K562 (cell line): Measurements from ENCODE around the gene GOLGA5. TPM values are rescaled to one million over a fixed set of nuclear protein-coding genes. Genes with fewer than 3 reads are reported as not detected.

Experiments
- ATAC-seq: fragments of 200-7000 bp; cut with Tn5 transposase; 3 replicates; pipeline ENCODE4 v1.9.1; 2020; ENCODE audit warnings: moderate library complexity
- BruUV-seq: library from RNA; stranded (reverse); fragments of 400-500 nt; replicated peaks from 2 replicates; lab custom pipeline; 2021; lab: Mats Ljungman, UMichigan
- CTCF ChIA-PET: fragments of 300-600 bp; formaldehyde crosslinking; extraction: SDS; loops from one replicate; lab custom pipeline; 2021; ENCODE audit warnings: low intra/inter-chr PET ratio; lab: Yijun Ruan, JAX
- POLR2A ChIA-PET: fragments of 300-600, 350-650 bp; sonication (Branson Sonifier 250); formaldehyde crosslinking; extraction: SDS; loops from one replicate; lab custom pipeline; 2021; ENCODE audit warnings: antibody characterized with exemption, inconsistent platforms; lab: Yijun Ruan, JAX
- DNase-seq, 4 experiments: peaks; one replicate each; pipeline versions ENCODE4 v3.0.0 to v3.0.0-alpha.2; 2011 to 2018; ENCODE audit warnings: low spot score in 3 of 4, mixed read lengths in 3 of 4; ENCODE audit errors: extremely low read depth in 1 of 4
- FAIRE-seq: peaks from 2 replicates; lab custom pipeline; 2011; peaks lifted over from hg19 to GRCh38; lab: Jason Lieb, UNC
- H2AFZ ChIP-seq: 2 replicates; pipeline ENCODE4 v1.6.0; 2011; ENCODE audit warnings: low read depth, low read length, control low read depth, inconsistent platforms
- H3K27ac ChIP-seq: fragments of 200-600 bp; 3 replicates; pipeline ENCODE4 v1.8.0; 2011; ENCODE audit warnings: low read depth, mild to moderate bottlenecking, control low read depth, inconsistent platforms, low read length, moderate library complexity, mixed read lengths; ENCODE audit errors: extremely low read depth
- H3K27me3 ChIP-seq, 2 experiments: fragments of 300-600 bp in 1 of 2; 2 replicates in 1 of 2; 3 replicates in 1 of 2; pipeline versions ENCODE4 v1.6.0 to v1.8.0; 2011; ENCODE audit warnings: inconsistent platforms in 2 of 2, low read length in 2 of 2, mild to moderate bottlenecking in 1 of 2, mixed read lengths in 1 of 2, moderate library complexity in 1 of 2; ENCODE audit not compliant: control insufficient read depth in 2 of 2, insufficient read depth in 2 of 2
- H3K36me3 ChIP-seq: fragments of 300-600 bp; 3 replicates; pipeline ENCODE4 v1.8.0; 2011; ENCODE audit warnings: mild to moderate bottlenecking, low read length, inconsistent platforms; ENCODE audit not compliant: control insufficient read depth, insufficient read depth
- H3K4me1 ChIP-seq, 2 experiments: fragments of 200-600 bp in 1 of 2; replicated peaks in 1 of 2; 2 replicates in 1 of 2; 3 replicates in 1 of 2; pipeline versions ENCODE4 v1.5.1 to v1.8.0; 2011; ENCODE audit warnings: inconsistent platforms in 2 of 2, low read length in 2 of 2, mild to moderate bottlenecking in 1 of 2, mixed read lengths in 1 of 2, moderate library complexity in 1 of 2; ENCODE audit not compliant: control insufficient read depth in 2 of 2, insufficient read depth in 2 of 2
- H3K4me2 ChIP-seq: 2 replicates; pipeline ENCODE4 v1.6.1; 2011; ENCODE audit warnings: low read length, control low read depth, inconsistent platforms, mixed read lengths; ENCODE audit not compliant: insufficient read depth
- H3K4me3 ChIP-seq: fragments of 200-600 bp; sonication (generic), shearing (Covaris generic); 2 replicates; pipeline ENCODE4 v1.5.1; 2016; ENCODE audit warnings: control low read depth, inconsistent platforms
- H3K79me2 ChIP-seq: fragments of 200-600 bp; 3 replicates; pipeline ENCODE4 v1.8.0; 2011; ENCODE audit warnings: low read length, inconsistent platforms; ENCODE audit not compliant: control insufficient read depth, insufficient read depth
- H3K9ac ChIP-seq, 2 experiments: 2 replicates each; pipeline versions ENCODE4 v1.6.0 to v1.6.1; 2011; ENCODE audit warnings: low read depth in 2 of 2, low read length in 2 of 2, control low read depth in 1 of 2, inconsistent platforms in 1 of 2, mild to moderate bottlenecking in 1 of 2, mixed read lengths in 1 of 2; ENCODE audit not compliant: insufficient read depth in 1 of 2
- H3K9me1 ChIP-seq: one replicate; pipeline ENCODE4 v1.6.0; 2011; ENCODE audit warnings: inconsistent platforms, mild to moderate bottlenecking, low read length, moderate library complexity; ENCODE audit not compliant: control insufficient read depth, insufficient read depth
- H3K9me3 ChIP-seq: replicated peaks from 2 replicates; pipeline ENCODE4 v1.5.1; 2011; ENCODE audit warnings: low read depth, low read length, inconsistent platforms; ENCODE audit not compliant: control insufficient read depth, insufficient read depth
- H4K20me1 ChIP-seq: replicated peaks from 2 replicates; pipeline ENCODE4 v1.6.1; 2011; ENCODE audit warnings: low read length, inconsistent platforms, mixed read lengths; ENCODE audit not compliant: control insufficient read depth, insufficient read depth
- CCNT2 ChIP-seq: IDR thresholded peaks from 2 replicates; pipeline ENCODE4 v1.6.1; 2011; ENCODE audit warnings: borderline replicate concordance, low read depth, mild to moderate bottlenecking, moderate library complexity, mixed read lengths, low read length; ENCODE audit not compliant: insufficient read length; ENCODE audit errors: extremely low read depth
- EWSR1 ChIP-seq: fragments of 450-650 bp; IDR thresholded peaks from 2 replicates; pipeline ENCODE4 v1.6.1; 2018; ENCODE audit warnings: borderline replicate concordance, mild to moderate bottlenecking, low read depth, moderate library complexity; ENCODE audit not compliant: partially characterized antibody
- GATAD2A ChIP-seq: fragments of 450-650 bp; IDR thresholded peaks from 2 replicates; pipeline ENCODE4 v1.6.1; 2017
- NR3C1 ChIP-seq: sonication (generic); formaldehyde crosslinking; IDR thresholded peaks from 2 replicates; pipeline ENCODE4 v1.8.1; 2022; ENCODE audit warnings: missing genetic modification reagents
- RHOXF2B ChIP-seq: fragments of 250-450 bp; sonication (Bioruptor Pico); conservative IDR thresholded peaks from 2 replicates; pipeline ENCODE4 v1.5.1; 2021
- YY1 ChIP-seq, 3 experiments: IDR thresholded peaks; 2 replicates each; pipeline ENCODE4 v1.6.1; 2011; ENCODE audit warnings: low read length in 2 of 3, mild to moderate bottlenecking in 2 of 3, moderate library complexity in 2 of 3, borderline replicate concordance in 1 of 3, control low read depth in 1 of 3, low read depth in 1 of 3; ENCODE audit not compliant: insufficient read depth in 3 of 3, insufficient replicate concordance in 2 of 3, control insufficient read depth in 1 of 3, insufficient read length in 1 of 3; ENCODE audit errors: extremely low read depth in 1 of 3
- ZNF140 ChIP-seq: fragments of 250-450 bp; sonication (Bioruptor Pico); IDR thresholded peaks from 2 replicates; pipeline ENCODE4 v1.8.0; 2021; ENCODE audit warnings: moderate library complexity, mild to moderate bottlenecking, inconsistent platforms
- WGBS: fragments of 100-300 bp; shearing (Covaris generic); methylation state at CpG from one replicate; pipeline ENCODE4 v1.1.6; 2016; ENCODE audit warnings: low coverage, mixed read lengths; ENCODE audit not compliant: insufficient coverage; ENCODE audit errors: missing lambda C conversion rate; 5-methylcytosine and 5-hydroxymethylcytosine counted together
- in situ Hi-C: fragments of 300-500 bp; cut with MboI; formaldehyde crosslinking; loops from 4 replicates; pipeline ENCODE4 v1.15.0; 2018; ENCODE audit warnings: inconsistent platforms, mixed read lengths
- intact Hi-C: fragments of 100-400 bp; cut with micrococcal nuclease; formaldehyde crosslinking; loops from 2 replicates; pipeline ENCODE4 v1.14.2; 2022
- polyA plus RNA-seq, 8 experiments: library from polyadenylated mRNA; depleted of rRNA in 4 of 8; stranded (reverse) in 5 of 8; unstranded in 3 of 8; fragments of >200 nt; fragmentation: Nextera tagmentation in 2 of 8; fragmentation: Illumina TruSeq in 1 of 8; extraction: Ambion mirVana in 2 of 8; extraction: Trizol in 1 of 8; gene quantifications; 2 replicates each; pipeline versions ENCODE4 v1.2.1 to v1.2.3, GENCODE V29; 2011 to 2014; ENCODE audit warnings: inconsistent platforms in 1 of 8, missing spikeins in 1 of 8
- total RNA-seq, 7 experiments: library from RNA; depleted of rRNA in 6 of 7; stranded (reverse); fragments of >200 nt in 6 of 7; fragmentation: Illumina TruSeq in 2 of 7; extraction: Trizol in 2 of 7; gene quantifications; 2 replicates each; pipeline versions ENCODE4 v1.2.1 to v1.2.3, GENCODE V29; 2011 to 2021; ENCODE audit warnings: low replicate concordance in 1 of 7
- TF ChIP-seq, protein P1 (sequence below): fragments of 450-650 bp; conservative IDR thresholded peaks from 2 replicates; pipeline ENCODE4 v1.6.1; 2016; ENCODE audit warnings: missing genetic modification characterization, low read depth, mild to moderate bottlenecking, control low read depth, missing compliant biosample characterization
- TF ChIP-seq, protein P2 (sequence below): IDR thresholded peaks from 2 replicates; pipeline ENCODE4 v1.6.1; 2014; ENCODE audit warnings: antibody characterized with exemption

The GOLGA5 gene
- total and polyA plus RNA-seq, 9 of the 15 experiments (the other 6 are each of a cell fraction or from before 2014, with no cell fraction given), result 5.7 to 19.6 (median 12.7) TPM

DNA sequence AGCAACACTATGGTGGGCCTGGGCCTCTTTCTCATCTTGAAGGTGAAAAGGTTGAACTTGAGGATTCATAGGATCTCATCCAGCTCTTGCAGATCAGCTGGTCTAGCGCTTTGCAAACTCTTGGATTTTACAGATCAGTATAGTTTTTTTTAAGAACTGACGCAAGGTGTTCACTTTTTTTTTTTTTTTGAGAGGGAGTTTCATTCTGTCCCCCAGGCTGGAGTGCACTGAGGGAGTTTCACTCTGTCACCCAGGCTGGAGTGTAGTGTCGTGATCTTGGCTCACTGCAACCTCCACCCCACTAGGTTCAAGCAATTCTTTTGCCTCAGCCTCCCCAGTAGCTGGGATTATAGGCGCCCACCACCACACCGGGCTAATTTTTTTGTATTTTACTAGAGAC lies 25.3 kb upstream of the GOLGA5 start:
- TF ChIP-seq EWSR1 (no peak), RHOXF2B (CRISPR knock-in tag) (no peak), YY1 (IDR thresholded peaks at IDR 0.05; ENCODE audit: borderline replicate concordance in 1 of 3, control insufficient read depth in 1 of 3, extremely low read depth in 1 of 3, insufficient read depth in 3 of 3, insufficient read length in 1 of 3, insufficient replicate concordance in 2 of 3, low read depth in 1 of 3, low read length in 2 of 3) (no peak), GATAD2A (no peak), CCNT2 (no peak), NR3C1 (CRISPR knock-in tag) (no peak), ZNF140 (no peak)
- TF ChIP-seq, protein P1, sequence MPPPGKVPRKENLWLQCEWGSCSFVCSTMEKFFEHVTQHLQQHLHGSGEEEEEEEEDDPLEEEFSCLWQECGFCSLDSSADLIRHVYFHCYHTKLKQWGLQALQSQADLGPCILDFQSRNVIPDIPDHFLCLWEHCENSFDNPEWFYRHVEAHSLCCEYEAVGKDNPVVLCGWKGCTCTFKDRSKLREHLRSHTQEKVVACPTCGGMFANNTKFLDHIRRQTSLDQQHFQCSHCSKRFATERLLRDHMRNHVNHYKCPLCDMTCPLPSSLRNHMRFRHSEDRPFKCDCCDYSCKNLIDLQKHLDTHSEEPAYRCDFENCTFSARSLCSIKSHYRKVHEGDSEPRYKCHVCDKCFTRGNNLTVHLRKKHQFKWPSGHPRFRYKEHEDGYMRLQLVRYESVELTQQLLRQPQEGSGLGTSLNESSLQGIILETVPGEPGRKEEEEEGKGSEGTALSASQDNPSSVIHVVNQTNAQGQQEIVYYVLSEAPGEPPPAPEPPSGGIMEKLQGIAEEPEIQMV (tag), result no peak
- TF ChIP-seq, protein P2, sequence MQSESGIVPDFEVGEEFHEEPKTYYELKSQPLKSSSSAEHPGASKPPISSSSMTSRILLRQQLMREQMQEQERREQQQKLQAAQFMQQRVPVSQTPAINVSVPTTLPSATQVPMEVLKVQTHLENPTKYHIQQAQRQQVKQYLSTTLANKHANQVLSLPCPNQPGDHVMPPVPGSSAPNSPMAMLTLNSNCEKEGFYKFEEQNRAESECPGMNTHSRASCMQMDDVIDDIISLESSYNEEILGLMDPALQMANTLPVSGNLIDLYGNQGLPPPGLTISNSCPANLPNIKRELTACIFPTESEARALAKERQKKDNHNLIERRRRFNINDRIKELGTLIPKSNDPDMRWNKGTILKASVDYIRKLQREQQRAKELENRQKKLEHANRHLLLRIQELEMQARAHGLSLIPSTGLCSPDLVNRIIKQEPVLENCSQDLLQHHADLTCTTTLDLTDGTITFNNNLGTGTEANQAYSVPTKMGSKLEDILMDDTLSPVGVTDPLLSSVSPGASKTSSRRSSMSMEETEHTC, result no peak
- Histone ChIP-seq H3K4me3 (no peak overlapping the region), H3K27ac (no peak overlapping the region), H3K9me3 (no peaks in the 10 kb centered on the region), H3K4me1 (no peaks in the 10 kb centered on the region), H3K9me1 (no peaks in the 10 kb centered on the region), H3K79me2 (no peaks in the 10 kb centered on the region), H3K9ac (no peak overlapping the region), H4K20me1 (no peaks in the 10 kb centered on the region), H2AFZ (no peak overlapping the region), H3K4me2 (no peak overlapping the region), H3K36me3 (no peaks in the 10 kb centered on the region), H3K27me3 (no peaks in the 10 kb centered on the region; a peak in 2 of 5 replicates)
- 7% methylated on average over 4 of the region's 5 CpGs for WGBS
- in situ Hi-C loops (no loop called here), intact Hi-C loops (no loop called here)
- DNase-seq, result no peak
- CTCF ChIA-PET, result no interaction called here
- no peak for ATAC-seq
- no peak for FAIRE-seq
- POLR2A ChIA-PET, result interaction anchor here (0.7 kb wide), 1 partner anchor 279 kb away, joined by 3 read pairs; no protein-coding TSS in a partner anchor
- no TSS peak for BruUV-seq
